Tibial artery (tissue), 4 donors: ENCODE measurements around the gene TAF12.
"Not testable (repeated sequence)": the region's sequence is repeated elsewhere in the genome, so short reads cannot be mapped to it uniquely, and the experiment has no call there.

Source experiments
- DNase-seq, 2 donors: peaks; one replicate each; pipeline ENCODE4 v3.0.0-alpha.2; 2019
- H3K27ac ChIP-seq, 2 donors: fragments of 200-600 bp; sonication (generic) in 1 of 2; 1 replicate in 1 of 2; 2 replicates in 1 of 2; pipeline ENCODE4 v1.5.1; 2018 to 2019; ENCODE audit warnings: mild to moderate bottlenecking in 1 of 2
- H3K27me3 ChIP-seq, 2 donors: fragments of 200-600 bp; sonication (generic) in 1 of 2; one replicate each; pipeline versions ENCODE4 v1.5.1 to v1.6.0; 2016 to 2019
- H3K36me3 ChIP-seq, 3 donors: fragments of 200-600 bp; sonication (generic) in 2 of 3; one replicate each; pipeline ENCODE4 v1.5.1; 2016 to 2019; ENCODE audit warnings: mild to moderate bottlenecking in 2 of 3
- H3K4me1 ChIP-seq, 4 donors: fragments of 200-600 bp; sonication (generic) in 2 of 4; 1 replicate in 3 of 4; 2 replicates in 1 of 4; pipeline ENCODE4 v1.5.1; 2016 to 2019
- H3K4me3 ChIP-seq, 2 donors: fragments of 200-600 bp; sonication (generic) in 1 of 2; 1 replicate in 1 of 2; 2 replicates in 1 of 2; pipeline ENCODE4 v1.5.1; 2018 to 2019; ENCODE audit warnings: mild to moderate bottlenecking in 2 of 2
- H3K9me3 ChIP-seq, 3 donors: fragments of 200-600 bp; sonication (generic) in 1 of 3; one replicate each; pipeline ENCODE4 v1.5.1; 2016 to 2019
- intact Hi-C: fragments of 100-400 bp; cut with DNase I; formaldehyde crosslinking; loops from one replicate; pipeline ENCODE4 v1.15.0; 2023; ENCODE audit warnings: low total_unique reads
- TF ChIP-seq, protein P1 (sequence below), 2 experiments: fragments of 200-600 bp in 1 of 2; fragments of 450-650 bp in 1 of 2; IDR thresholded peaks; one replicate each; pipeline ENCODE4 v1.5.1; 2017 to 2019; ENCODE audit warnings: antibody characterized with exemption in 2 of 2, mild to moderate bottlenecking in 1 of 2, moderate library complexity in 1 of 2

TAF12 gene

GRCh38 chr1:28591708-28592320 lies 51.1 kb downstream of the TAF12 start, which contains the start of gene RAB42:
Gene RAB42 (plus strand): TSS chr1:28592265. CDS start chr1:28592512, 247 bp downstream.
- peaks cover 0 to 15% (median 8%) of the 10 kb centered on the region in 4 donors for H3K4me1 ChIP-seq
- no peaks in the 10 kb centered on the region for H3K9me3 ChIP-seq
- H3K36me3 ChIP-seq: no peaks in the 10 kb centered on the region
- peak within 1 kb of the TSS in 1 of 2 donors; percentile 30 for H3K27ac ChIP-seq
- peak within 1 kb of the TSS; percentile 52 to 63 for H3K4me3 ChIP-seq
- intact Hi-C loops: no loop called here
- DNase-seq: peak; percentile 59 to 70
- no peaks in the 10 kb centered on the region for H3K27me3 ChIP-seq
- TF ChIP-seq, protein P1, sequence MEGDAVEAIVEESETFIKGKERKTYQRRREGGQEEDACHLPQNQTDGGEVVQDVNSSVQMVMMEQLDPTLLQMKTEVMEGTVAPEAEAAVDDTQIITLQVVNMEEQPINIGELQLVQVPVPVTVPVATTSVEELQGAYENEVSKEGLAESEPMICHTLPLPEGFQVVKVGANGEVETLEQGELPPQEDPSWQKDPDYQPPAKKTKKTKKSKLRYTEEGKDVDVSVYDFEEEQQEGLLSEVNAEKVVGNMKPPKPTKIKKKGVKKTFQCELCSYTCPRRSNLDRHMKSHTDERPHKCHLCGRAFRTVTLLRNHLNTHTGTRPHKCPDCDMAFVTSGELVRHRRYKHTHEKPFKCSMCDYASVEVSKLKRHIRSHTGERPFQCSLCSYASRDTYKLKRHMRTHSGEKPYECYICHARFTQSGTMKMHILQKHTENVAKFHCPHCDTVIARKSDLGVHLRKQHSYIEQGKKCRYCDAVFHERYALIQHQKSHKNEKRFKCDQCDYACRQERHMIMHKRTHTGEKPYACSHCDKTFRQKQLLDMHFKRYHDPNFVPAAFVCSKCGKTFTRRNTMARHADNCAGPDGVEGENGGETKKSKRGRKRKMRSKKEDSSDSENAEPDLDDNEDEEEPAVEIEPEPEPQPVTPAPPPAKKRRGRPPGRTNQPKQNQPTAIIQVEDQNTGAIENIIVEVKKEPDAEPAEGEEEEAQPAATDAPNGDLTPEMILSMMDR (IDR thresholded peaks at IDR 0.05): no peak

- H3K27ac ChIP-seq, H3K36me3 ChIP-seq, intact Hi-C loops, H3K9me3 ChIP-seq, DNase-seq, H3K4me3 ChIP-seq, H3K27me3 ChIP-seq: not testable (repeated sequence)
- H3K4me1 ChIP-seq: peaks cover 0 to 11% (median 3%) of the 10 kb centered on the region in 4 donors
Measured at GRCh38 chr1:28586585-28587391, 56.1 kb downstream of the TAF12 start.

GRCh38 chr1:28582248-28582615 lies 60.6 kb downstream of the TAF12 start:
- intact Hi-C loops: no loop called here

GRCh38 chr1:28581531-28582247 lies 61.2 kb downstream of the TAF12 start:
- Histone ChIP-seq H3K4me1 (peaks cover 0 to 31% (median 16%) of the 10 kb centered on the region in 4 donors), H3K4me3 (peak overlapping the region; percentile 87 to 95), H3K27ac (peak overlapping the region; percentile 81 to 88), H3K27me3 (no peaks in the 10 kb centered on the region), H3K9me3 (no peaks in the 10 kb centered on the region), H3K36me3 (peaks cover 30 to 35% (median 33%) of the 10 kb centered on the region in 3 donors)
- intact Hi-C loops: no loop called here
- peak; percentile 96 to 98 for DNase-seq
- TF ChIP-seq, protein P1 (IDR thresholded peaks at IDR 0.05): peak in 1 of 2 experiments; percentile 45

More at GRCh38 chr1:28582248-28582615, 60.6 kb downstream of the TAF12 start:
- H3K4me1 ChIP-seq: peaks cover 0 to 31% (median 16%) of the 10 kb centered on the region in 4 donors
- H3K4me3 ChIP-seq: peak overlapping the region; percentile 87 to 95
- no peaks in the 10 kb centered on the region for H3K9me3 ChIP-seq
- H3K27me3 ChIP-seq: no peaks in the 10 kb centered on the region
- H3K27ac ChIP-seq: peak overlapping the region; percentile 81 to 88
- TF ChIP-seq, protein P1 (IDR thresholded peaks at IDR 0.05): no peak
- H3K36me3 ChIP-seq: peaks cover 25 to 30% (median 28%) of the 10 kb centered on the region in 3 donors
- peak in 1 of 2 donors; percentile 26 for DNase-seq

DNA sequence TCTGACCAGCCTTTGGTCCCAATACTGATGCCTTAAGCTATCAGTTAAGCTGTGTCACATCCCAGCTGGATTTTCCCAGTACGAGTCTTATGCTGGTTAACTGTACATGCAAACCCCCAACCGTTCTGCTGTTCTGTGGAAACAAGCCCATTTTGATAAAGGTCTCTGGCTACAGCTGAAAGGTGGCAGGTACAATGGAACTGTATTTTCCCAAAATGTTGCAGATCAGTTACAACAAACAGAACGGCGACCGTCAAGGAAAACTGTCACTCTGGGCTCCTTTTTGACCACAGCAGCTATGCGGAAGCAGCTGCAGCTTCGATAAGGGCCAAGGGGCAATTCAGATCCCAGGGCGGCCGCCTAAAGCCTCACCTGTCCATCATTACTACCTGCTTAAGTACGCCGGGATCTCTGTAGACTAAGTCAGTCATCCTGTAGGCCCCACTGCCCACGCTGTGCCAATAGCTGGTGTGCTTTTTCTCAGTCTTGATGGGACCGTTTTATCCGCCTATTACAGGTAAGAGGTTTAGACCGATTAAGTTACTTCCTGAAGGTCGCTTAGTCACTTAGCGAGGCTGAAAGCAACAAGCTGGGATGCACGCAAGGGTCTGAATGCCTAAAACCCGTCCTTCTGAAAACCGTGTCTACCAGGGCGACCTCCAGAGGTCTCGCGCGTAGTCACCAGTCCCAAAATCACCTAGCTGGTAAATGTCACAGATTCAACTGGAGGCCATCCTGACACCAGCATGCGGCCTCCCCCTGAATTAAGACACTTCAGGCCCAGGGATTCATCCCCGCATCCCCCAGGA lies 61.9 kb downstream of the TAF12 start:
- no peaks in the 10 kb centered on the region for H3K9me3 ChIP-seq
- TF ChIP-seq, protein P1 (IDR thresholded peaks at IDR 0.05): no peak
- H3K27ac ChIP-seq: peak overlapping the region; percentile 81 to 88
- peaks cover 0 to 31% (median 16%) of the 10 kb centered on the region in 4 donors for H3K4me1 ChIP-seq
- H3K36me3 ChIP-seq: peaks cover 33 to 43% (median 40%) of the 10 kb centered on the region in 3 donors
- intact Hi-C loops: no loop called here
- DNase-seq: peak in 1 of 2 donors; percentile 67
- peak overlapping the region; percentile 87 to 95 for H3K4me3 ChIP-seq
- no peaks in the 10 kb centered on the region for H3K27me3 ChIP-seq
